ENCODE results near the gene HEPN1. TPM values are rescaled to one million over a fixed set of nuclear protein-coding genes. Genes with fewer than 3 reads are reported as not detected.

HEPN1 gene
- total and polyA plus RNA-seq, 9 of the 15 experiments (the other 6 are each of a cell fraction or from before 2014, with no cell fraction given): not detected

GRCh38 chr11:124886476-124886875 lies 32.6 kb upstream of the HEPN1 start (continued):
- TF ChIP-seq ZNF318 (IDR thresholded peaks at IDR 0.05; ENCODE audit: borderline replicate concordance in 1 of 2, low read depth in 1 of 2) (no peak), ZNF551 (CRISPR knock-in tag; IDR thresholded peaks at IDR 0.05) (no peak), MIER1 (IDR thresholded peaks at IDR 0.05; ENCODE audit: low read depth) (no peak), MED1 (CRISPR knock-in tag; IDR thresholded peaks at IDR 0.05; ENCODE audit: borderline replicate concordance) (no peak), KLF1 (tag; IDR thresholded peaks at IDR 0.05) (no peak), NFE2L1 (tag; IDR thresholded peaks at IDR 0.05; ENCODE audit: borderline replicate concordance, low read depth) (no peak), ZNF134 (CRISPR knock-in tag; conservative IDR thresholded peaks at IDR 0.05) (no peak)

Data from K562 (cell line).